SK-N-SH treated with all-trans-retinoic acid at 6 μM for 48 hours (cell line): ENCODE measurements around the gene PRRT1.

Experiments
- ATAC-seq: fragments of 200-7000 bp; cut with Tn5 transposase; 3 replicates; pipeline ENCODE4 v1.9.1; 2020; ENCODE audit warnings: mild to moderate bottlenecking, moderate library complexity
- ARNTL ChIP-seq: fragments of 450-650 bp; formaldehyde crosslinking; IDR thresholded peaks from 2 replicates; pipeline ENCODE4 v1.5.0; 2020; ENCODE audit warnings: low read depth, mild to moderate bottlenecking, moderate library complexity, borderline replicate concordance
- BACH2 ChIP-seq: fragments of 250-450 bp; sonication (Bioruptor Pico); IDR thresholded peaks from 2 replicates; pipeline ENCODE4 v1.9.0; 2021; ENCODE audit warnings: mild to moderate bottlenecking, borderline replicate concordance
- CSDC2 ChIP-seq: fragments of 250-450 bp; sonication (Bioruptor Pico); IDR thresholded peaks from 2 replicates; pipeline ENCODE4 v1.5.0; 2020; ENCODE audit warnings: mild to moderate bottlenecking, moderate library complexity
- CSRNP3 ChIP-seq: fragments of 250-450 bp; sonication (Bioruptor Pico); IDR thresholded peaks from 2 replicates; pipeline ENCODE4 v1.5.1; 2021; ENCODE audit warnings: mild to moderate bottlenecking, moderate library complexity
- ESRRG ChIP-seq: fragments of 250-450 bp; sonication (Bioruptor Pico); IDR thresholded peaks from 2 replicates; pipeline ENCODE4 v1.6.1; 2021; ENCODE audit warnings: mild to moderate bottlenecking
- GLIS3 ChIP-seq: fragments of 250-450 bp; sonication (Bioruptor Pico); IDR thresholded peaks from 2 replicates; pipeline ENCODE4 v1.5.0; 2020; ENCODE audit warnings: mild to moderate bottlenecking, moderate library complexity
- ISL1 ChIP-seq: fragments of 250-450 bp; sonication (Bioruptor Pico); IDR thresholded peaks from 2 replicates; pipeline ENCODE4 v2.1.2; 2022; ENCODE audit warnings: mild to moderate bottlenecking, moderate library complexity
- OSR1 ChIP-seq: fragments of 250-450 bp; sonication (Bioruptor Pico); IDR thresholded peaks from 2 replicates; pipeline ENCODE4 v1.8.0; 2022; ENCODE audit warnings: moderate library complexity, mild to moderate bottlenecking, inconsistent platforms
- PPARA ChIP-seq: fragments of 250-450 bp; sonication (Bioruptor Pico); IDR thresholded peaks from 2 replicates; pipeline ENCODE4 v1.5.0; 2020; ENCODE audit warnings: mild to moderate bottlenecking, borderline replicate concordance
- SNAI2 ChIP-seq: fragments of 250-450 bp; sonication (Bioruptor Pico); IDR thresholded peaks from 2 replicates; pipeline ENCODE4 v1.5.0; 2020; ENCODE audit warnings: mild to moderate bottlenecking, moderate library complexity
- TCF4 ChIP-seq: fragments of 250-450 bp; sonication (Bioruptor Pico); IDR thresholded peaks from 2 replicates; pipeline ENCODE4 v1.8.0; 2021; ENCODE audit warnings: mild to moderate bottlenecking, moderate library complexity, borderline replicate concordance
- TOX ChIP-seq: fragments of 250-450 bp; sonication (Bioruptor Pico); IDR thresholded peaks from 2 replicates; pipeline ENCODE4 v1.8.0; 2021; ENCODE audit warnings: mild to moderate bottlenecking, moderate library complexity, borderline replicate concordance
- ZC3H10 ChIP-seq: fragments of 250-450 bp; sonication (Bioruptor Pico); IDR thresholded peaks from 2 replicates; pipeline ENCODE4 v1.5.1; 2021; ENCODE audit warnings: mild to moderate bottlenecking, moderate library complexity
- ZFP3 ChIP-seq: fragments of 250-450 bp; sonication (Bioruptor Pico); IDR thresholded peaks from 2 replicates; pipeline ENCODE4 v1.5.0; 2020; ENCODE audit warnings: mild to moderate bottlenecking, moderate library complexity
- ZFP30 ChIP-seq: fragments of 450-650 bp; formaldehyde crosslinking; IDR thresholded peaks from 2 replicates; pipeline ENCODE4 v1.5.0; 2022; ENCODE audit warnings: mild to moderate bottlenecking, moderate library complexity
- ZNF565 ChIP-seq: fragments of 450-650 bp; formaldehyde crosslinking; conservative IDR thresholded peaks from 2 replicates; pipeline ENCODE4 v1.5.0; 2020; ENCODE audit warnings: low read depth, mild to moderate bottlenecking, moderate library complexity
- ZNF70 ChIP-seq: fragments of 450-650 bp; formaldehyde crosslinking; IDR thresholded peaks from 2 replicates; pipeline ENCODE4 v1.5.0; 2020; ENCODE audit warnings: mild to moderate bottlenecking, moderate library complexity
- ZNF8 ChIP-seq: fragments of 450-650 bp; formaldehyde crosslinking; IDR thresholded peaks from 2 replicates; pipeline ENCODE4 v1.5.0; 2020; ENCODE audit warnings: mild to moderate bottlenecking, moderate library complexity
- TF ChIP-seq, protein P1 (sequence below): fragments of 250-450 bp; sonication (Bioruptor Pico); IDR thresholded peaks from 2 replicates; pipeline ENCODE4 v1.8.0; 2020; ENCODE audit warnings: mild to moderate bottlenecking, moderate library complexity, borderline replicate concordance
- TF ChIP-seq, protein P2 (sequence below): fragments of 250-450 bp; sonication (Bioruptor Pico); IDR thresholded peaks from 2 replicates; pipeline ENCODE4 v1.8.0; 2021; ENCODE audit warnings: low read depth, mild to moderate bottlenecking, moderate library complexity, borderline replicate concordance
- TF ChIP-seq, protein P3 (sequence below): fragments of 250-450 bp; sonication (Bioruptor Pico); IDR thresholded peaks from 2 replicates; pipeline ENCODE4 v1.5.1; 2020; ENCODE audit warnings: low read depth, mild to moderate bottlenecking, moderate library complexity

Gene PRRT1

DNA sequence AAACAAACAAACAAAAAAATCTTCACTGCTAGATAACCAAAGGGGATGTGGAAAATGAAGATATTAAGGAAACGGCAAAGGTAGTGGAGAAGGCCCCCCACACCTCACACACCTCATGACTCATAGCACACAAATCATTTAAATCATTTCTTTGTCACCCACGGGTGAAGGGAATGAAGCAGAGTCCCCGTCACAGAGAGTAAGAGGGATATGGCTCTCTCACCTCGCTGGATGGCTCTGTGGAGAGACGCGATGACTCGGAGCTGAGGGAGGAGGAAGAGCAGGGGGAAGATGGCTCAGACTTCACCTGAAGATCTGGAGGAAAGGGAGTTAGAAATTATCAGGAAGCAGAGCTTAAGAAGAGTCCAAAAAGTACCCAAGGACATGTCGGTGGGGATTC lies 24.9 kb downstream of the PRRT1 start:
- no peak for ATAC-seq
- TF ChIP-seq ZNF565 (CRISPR knock-in tag) (no peak), ISL1 (CRISPR knock-in tag) (no peak)

DNA sequence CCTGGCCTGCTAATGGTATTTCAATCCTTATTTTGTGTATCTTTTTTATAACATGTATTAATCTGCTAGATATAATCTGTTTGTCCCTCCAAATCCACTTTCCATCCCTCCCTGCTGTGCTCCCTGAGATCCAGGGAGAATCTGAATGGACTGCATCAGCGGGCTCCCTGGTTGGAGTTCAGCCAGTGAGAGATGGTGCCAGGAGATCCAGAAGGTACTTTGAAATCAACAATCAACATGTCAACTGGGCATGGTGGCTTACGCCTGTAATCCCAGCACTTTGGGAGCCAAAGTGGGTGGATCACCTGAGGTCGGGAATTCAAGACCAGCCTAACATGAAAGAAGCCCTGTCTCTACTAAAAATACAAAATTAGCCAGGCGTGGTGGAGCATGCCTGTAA lies 28.1 kb downstream of the PRRT1 start:
- TF ChIP-seq GLIS3 (CRISPR knock-in tag) (no peak), ZNF8 (no peak), ZFP30 (CRISPR knock-in tag) (no peak), OSR1 (CRISPR knock-in tag) (no peak), ZNF70 (no peak), ESRRG (CRISPR knock-in tag) (no peak)
- ATAC-seq = no peak

DNA sequence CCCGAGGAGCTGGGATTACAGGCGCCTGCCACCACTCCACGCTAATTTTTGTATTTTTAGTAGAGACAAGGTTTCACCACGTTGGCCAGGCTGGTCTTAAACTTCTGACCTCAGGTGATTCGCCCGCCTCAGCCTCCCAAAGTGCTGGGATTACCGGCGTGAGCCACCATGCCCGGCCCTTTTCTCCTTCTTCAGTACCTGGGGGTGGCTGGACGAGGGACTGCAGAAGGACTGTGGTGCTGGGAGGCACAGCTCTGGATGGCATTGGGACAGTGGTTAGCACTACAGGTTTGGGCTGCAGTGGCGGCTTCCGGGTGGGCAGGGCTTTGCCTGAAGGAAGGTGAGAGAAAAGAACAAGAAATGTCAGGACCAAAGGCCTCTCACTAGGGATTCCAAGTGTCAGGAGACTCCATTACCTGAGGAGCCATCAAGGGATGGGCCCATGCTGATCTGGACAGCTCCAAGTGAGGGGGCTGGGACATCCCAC lies 31.1 kb downstream of the PRRT1 start:
- TF ChIP-seq ZFP30 (CRISPR knock-in tag) (no peak), PPARA (CRISPR knock-in tag) (no peak), ZNF565 (CRISPR knock-in tag) (no peak), ZC3H10 (CRISPR knock-in tag) (no peak), TOX (CRISPR knock-in tag) (no peak), CSDC2 (CRISPR knock-in tag) (no peak), ZNF70 (no peak), ZFP3 (CRISPR knock-in tag) (no peak), SNAI2 (CRISPR knock-in tag) (no peak), BACH2 (no peak), ISL1 (CRISPR knock-in tag) (no peak), ARNTL (CRISPR knock-in tag) (no peak), TCF4 (CRISPR knock-in tag) (no peak), ZNF8 (no peak), ESRRG (CRISPR knock-in tag) (no peak), CSRNP3 (CRISPR knock-in tag) (no peak)
- TF ChIP-seq, protein P1, sequence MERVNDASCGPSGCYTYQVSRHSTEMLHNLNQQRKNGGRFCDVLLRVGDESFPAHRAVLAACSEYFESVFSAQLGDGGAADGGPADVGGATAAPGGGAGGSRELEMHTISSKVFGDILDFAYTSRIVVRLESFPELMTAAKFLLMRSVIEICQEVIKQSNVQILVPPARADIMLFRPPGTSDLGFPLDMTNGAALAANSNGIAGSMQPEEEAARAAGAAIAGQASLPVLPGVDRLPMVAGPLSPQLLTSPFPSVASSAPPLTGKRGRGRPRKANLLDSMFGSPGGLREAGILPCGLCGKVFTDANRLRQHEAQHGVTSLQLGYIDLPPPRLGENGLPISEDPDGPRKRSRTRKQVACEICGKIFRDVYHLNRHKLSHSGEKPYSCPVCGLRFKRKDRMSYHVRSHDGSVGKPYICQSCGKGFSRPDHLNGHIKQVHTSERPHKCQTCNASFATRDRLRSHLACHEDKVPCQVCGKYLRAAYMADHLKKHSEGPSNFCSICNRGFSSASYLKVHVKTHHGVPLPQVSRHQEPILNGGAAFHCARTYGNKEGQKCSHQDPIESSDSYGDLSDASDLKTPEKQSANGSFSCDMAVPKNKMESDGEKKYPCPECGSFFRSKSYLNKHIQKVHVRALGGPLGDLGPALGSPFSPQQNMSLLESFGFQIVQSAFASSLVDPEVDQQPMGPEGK (CRISPR knock-in tag) = no peak
- TF ChIP-seq, protein P2, sequence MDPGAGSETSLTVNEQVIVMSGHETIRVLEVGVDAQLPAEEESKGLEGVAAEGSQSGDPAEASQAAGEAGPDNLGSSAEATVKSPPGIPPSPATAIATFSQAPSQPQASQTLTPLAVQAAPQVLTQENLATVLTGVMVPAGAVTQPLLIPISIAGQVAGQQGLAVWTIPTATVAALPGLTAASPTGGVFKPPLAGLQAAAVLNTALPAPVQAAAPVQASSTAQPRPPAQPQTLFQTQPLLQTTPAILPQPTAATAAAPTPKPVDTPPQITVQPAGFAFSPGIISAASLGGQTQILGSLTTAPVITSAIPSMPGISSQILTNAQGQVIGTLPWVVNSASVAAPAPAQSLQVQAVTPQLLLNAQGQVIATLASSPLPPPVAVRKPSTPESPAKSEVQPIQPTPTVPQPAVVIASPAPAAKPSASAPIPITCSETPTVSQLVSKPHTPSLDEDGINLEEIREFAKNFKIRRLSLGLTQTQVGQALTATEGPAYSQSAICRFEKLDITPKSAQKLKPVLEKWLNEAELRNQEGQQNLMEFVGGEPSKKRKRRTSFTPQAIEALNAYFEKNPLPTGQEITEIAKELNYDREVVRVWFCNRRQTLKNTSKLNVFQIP = no peak
- no peak for ATAC-seq

DNA sequence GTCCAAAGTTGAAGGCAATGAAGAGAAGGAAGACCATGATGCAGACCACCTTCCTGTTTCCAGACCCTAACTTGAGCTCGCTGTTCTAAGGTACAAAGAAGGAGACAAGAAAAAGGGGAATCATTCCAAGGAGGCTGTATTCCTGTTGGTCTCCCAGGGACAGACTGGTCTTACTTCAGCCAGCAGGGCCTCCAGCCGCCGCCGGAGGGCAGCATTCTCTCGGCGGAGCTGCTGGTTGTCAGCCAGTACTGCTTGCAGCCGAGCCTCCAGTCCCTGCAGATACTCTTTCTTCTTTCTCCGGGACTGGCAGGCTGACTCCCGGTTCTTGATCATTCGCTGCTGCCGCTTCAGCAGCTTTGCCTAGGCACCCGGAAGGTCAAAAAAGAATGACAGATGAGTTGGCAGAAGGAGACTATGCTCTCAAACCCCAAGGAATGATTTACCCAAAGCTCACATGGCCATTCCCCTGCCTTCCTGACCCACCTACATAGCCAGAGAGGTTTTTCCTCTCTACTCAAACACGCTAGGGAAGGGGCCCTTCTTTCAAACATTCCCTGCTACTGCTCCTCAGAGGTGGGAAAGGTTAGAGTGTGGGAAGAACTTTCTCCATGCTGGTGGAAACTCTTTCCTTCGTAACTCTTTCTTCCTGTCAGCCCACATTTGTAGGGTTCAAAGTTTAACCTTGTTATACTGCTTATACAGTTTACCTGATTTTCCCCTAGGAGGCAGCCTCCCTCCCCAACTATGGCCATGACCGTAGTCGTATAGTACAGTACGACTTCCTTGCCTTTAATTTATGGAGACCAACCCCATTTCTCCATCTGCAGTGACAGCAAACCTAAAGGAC lies 32.7 kb downstream of the PRRT1 start:
- peak; percentile 90 for ATAC-seq
- TF ChIP-seq ISL1 (CRISPR knock-in tag) (no peak), ZFP30 (CRISPR knock-in tag) (no peak), SNAI2 (CRISPR knock-in tag) (no peak), BACH2 (no peak), CSDC2 (CRISPR knock-in tag) (no peak), ZC3H10 (CRISPR knock-in tag) (no peak), ESRRG (CRISPR knock-in tag) (no peak), TOX (CRISPR knock-in tag) (no peak), PPARA (CRISPR knock-in tag) (no peak), ZNF70 (no peak), TCF4 (CRISPR knock-in tag) (no peak), ZNF8 (no peak), OSR1 (CRISPR knock-in tag) (no peak)
- TF ChIP-seq, protein P1 (CRISPR knock-in tag) = no peak
- TF ChIP-seq, protein P3, sequence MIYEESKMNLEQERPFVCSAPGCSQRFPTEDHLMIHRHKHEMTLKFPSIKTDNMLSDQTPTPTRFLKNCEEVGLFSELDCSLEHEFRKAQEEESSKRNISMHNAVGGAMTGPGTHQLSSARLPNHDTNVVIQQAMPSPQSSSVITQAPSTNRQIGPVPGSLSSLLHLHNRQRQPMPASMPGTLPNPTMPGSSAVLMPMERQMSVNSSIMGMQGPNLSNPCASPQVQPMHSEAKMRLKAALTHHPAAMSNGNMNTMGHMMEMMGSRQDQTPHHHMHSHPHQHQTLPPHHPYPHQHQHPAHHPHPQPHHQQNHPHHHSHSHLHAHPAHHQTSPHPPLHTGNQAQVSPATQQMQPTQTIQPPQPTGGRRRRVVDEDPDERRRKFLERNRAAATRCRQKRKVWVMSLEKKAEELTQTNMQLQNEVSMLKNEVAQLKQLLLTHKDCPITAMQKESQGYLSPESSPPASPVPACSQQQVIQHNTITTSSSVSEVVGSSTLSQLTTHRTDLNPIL (CRISPR knock-in tag) = no peak
